ENCODE results near the gene NT5E. TPM values are rescaled to one million over a fixed set of nuclear protein-coding genes. Genes with fewer than 3 reads are reported as not detected.

Gene NT5E
- total RNA-seq, 1 experiment from 2014 or later, result 0.52 TPM

GRCh38 chr6:85472744-85473143 lies 22.9 kb downstream of the NT5E start:
- H2BK120ac ChIP-seq (ENCODE audit: low read depth, low read length, poor library complexity, severe bottlenecking), result no peak overlapping the region
- H3K4me1 ChIP-seq (ENCODE audit: insufficient read depth, low read length), result no peaks in the 10 kb centered on the region
- H3K79me2 ChIP-seq (ENCODE audit: insufficient read depth, low read length), result no peaks in the 10 kb centered on the region
- H4K5ac ChIP-seq (ENCODE audit: insufficient read length, low read depth, low read length), result no peak overlapping the region
- H3K56ac ChIP-seq (ENCODE audit: insufficient read length, low read depth, low read length), result no peak overlapping the region
- no peak overlapping the region for H3K14ac ChIP-seq (ENCODE audit: insufficient read depth, low read length)
- H3K4ac ChIP-seq (ENCODE audit: low read depth, low read length), result no peak overlapping the region
- no peak overlapping the region for H3T11ph ChIP-seq (ENCODE audit: low read length)
- H3K27ac Mint-ChIP-seq, result no peak overlapping the region
- H3K4me3 Mint-ChIP-seq, result no peak overlapping the region
- H3K4me1 Mint-ChIP-seq, result peaks cover 0 to 2% of the 10 kb centered on the region in 2 experiments; a peak in 2 of 4 replicates
- DNase-seq, result no peak
- no peaks in the 10 kb centered on the region for H3K9me3 ChIP-seq (ENCODE audit: control insufficient read depth, low read depth, low read length)
- H2BK5ac ChIP-seq (ENCODE audit: insufficient read length, low read length), result no peak overlapping the region
- no peak overlapping the region for H2BK15ac ChIP-seq (ENCODE audit: low read depth, low read length)
- no peak overlapping the region for H3K27ac ChIP-seq (ENCODE audit: insufficient read length, low read depth, low read length)
- no peak overlapping the region for H4K8ac ChIP-seq (replicated peaks; ENCODE audit: insufficient read length, low read depth, low read length)
- no CpG with 5 or more reads among the region's 1 CpG for WGBS (ENCODE audit: extremely low coverage, insufficient read length, low lambda C conversion rate)
- H3K27me3 ChIP-seq (ENCODE audit: insufficient read depth, low read length), result no peaks in the 10 kb centered on the region
- no peak overlapping the region for H2AK5ac ChIP-seq (ENCODE audit: insufficient read length, low read length)
- H3K9ac ChIP-seq (ENCODE audit: extremely low read depth, insufficient read length, low read length), result no peak overlapping the region
- H3K23me2 ChIP-seq (ENCODE audit: insufficient read length, low read depth, low read length, poor library complexity, severe bottlenecking), result no peaks in the 10 kb centered on the region
- no peak overlapping the region for H2BK20ac ChIP-seq (ENCODE audit: low read depth, low read length, poor library complexity, severe bottlenecking)
- no peak overlapping the region for H4K91ac ChIP-seq (ENCODE audit: insufficient read length, low read depth, low read length)
- H3K27me3 Mint-ChIP-seq (ENCODE audit: low read depth), result no peaks in the 10 kb centered on the region
- H3K79me1 ChIP-seq (ENCODE audit: insufficient read depth, low read depth, low read length, poor library complexity, severe bottlenecking), result no peaks in the 10 kb centered on the region
- no peak overlapping the region for H3K4me2 ChIP-seq (ENCODE audit: insufficient read depth, insufficient read length, low read length)
- H2BK12ac ChIP-seq (ENCODE audit: insufficient read length, low read depth, low read length), result no peak overlapping the region
- H3K36me3 Mint-ChIP-seq (ENCODE audit: insufficient read depth in 1 of 3, low read depth in 3 of 3), result peaks cover 0 to 13% (median 3%) of the 10 kb centered on the region in 3 experiments; a peak in 3 of 7 replicates
- no peak overlapping the region for H2AFZ ChIP-seq (ENCODE audit: low read length)
- no peak for TF ChIP-seq CTCF (conservative IDR thresholded peaks at IDR 0.05)
- peaks cover 10 to 15% of the 10 kb centered on the region in 2 experiments for H3K9me3 Mint-ChIP-seq
- H3K23ac ChIP-seq (ENCODE audit: insufficient read length, low read depth, low read length), result no peak overlapping the region
- H3K18ac ChIP-seq (ENCODE audit: insufficient read length, low read depth, low read length), result no peak overlapping the region
- H4K20me1 ChIP-seq (ENCODE audit: control insufficient read depth, insufficient read depth, insufficient read length), result no peaks in the 10 kb centered on the region
